Measurements from ENCODE around the gene WDR75. TPM values are rescaled to one million over a fixed set of nuclear protein-coding genes. Genes with fewer than 3 reads are reported as not detected.

Gene WDR75
- total and polyA plus RNA-seq, 9 of the 15 experiments (the other 6 are each of a cell fraction or from before 2014, with no cell fraction given), result 50.9 to 111 (median 76.4) TPM

- Histone ChIP-seq H3K9me3 (replicated peaks; ENCODE audit: control insufficient read depth, insufficient read depth, low read depth, low read length) (no peaks in the 10 kb centered on the region), H4K20me1 (replicated peaks; ENCODE audit: control insufficient read depth, insufficient read depth, low read length) (no peaks in the 10 kb centered on the region), H2AFZ (ENCODE audit: low read depth, low read length) (no peak overlapping the region), H3K4me1 (replicated peaks in 1 of 2; ENCODE audit: control insufficient read depth in 2 of 2, insufficient read depth in 2 of 2, low read length in 2 of 2) (no peaks in the 10 kb centered on the region; a peak in 1 of 5 replicates), H3K27ac (ENCODE audit: extremely low read depth, low read depth, low read length) (no peak overlapping the region), H3K27me3 (ENCODE audit: control insufficient read depth in 2 of 2, insufficient read depth in 2 of 2, low read length in 2 of 2) (no peaks in the 10 kb centered on the region), H3K4me3 (no peak overlapping the region), H3K9ac (ENCODE audit: insufficient read depth in 1 of 2, low read depth in 2 of 2, low read length in 2 of 2) (no peak overlapping the region), H3K4me2 (ENCODE audit: insufficient read depth, low read length) (no peak overlapping the region), H3K9me1 (ENCODE audit: control insufficient read depth, insufficient read depth, low read length) (no peaks in the 10 kb centered on the region), H3K79me2 (ENCODE audit: control insufficient read depth, insufficient read depth, low read length) (no peaks in the 10 kb centered on the region), H3K36me3 (ENCODE audit: control insufficient read depth, insufficient read depth, low read length) (no peaks in the 10 kb centered on the region)
- no peak for DNase-seq (ENCODE audit: extremely low read depth in 1 of 4, low spot score in 3 of 4)
- in situ Hi-C loops (cut with MboI) (loop anchor here (10.0 to 25.0 kb wide), 2 partner anchors 150 to 577 kb away; partner anchors contain the start of gene MSTN), intact Hi-C loops (cut with micrococcal nuclease) (no loop called here)
- POLR2A ChIA-PET, result interaction anchor here (1.4 kb wide), 1 partner anchor 14 kb away, joined by 3 read pairs; no protein-coding TSS in a partner anchor
- TF ChIP-seq MGA (IDR thresholded peaks at IDR 0.05), result no peak
- TF ChIP-seq ETV6 (IDR thresholded peaks at IDR 0.05; ENCODE audit: borderline replicate concordance in 1 of 2, low read depth in 2 of 2, low read length in 1 of 2), result no peak
- no peak for TF ChIP-seq ETV6 (CRISPR knock-in tag; IDR thresholded peaks at IDR 0.05; ENCODE audit: borderline replicate concordance)
- TF ChIP-seq KAT8 (IDR thresholded peaks at IDR 0.05; ENCODE audit: low read depth), result no peak
- TF ChIP-seq COPS2 (conservative IDR thresholded peaks at IDR 0.05), result no peak
- no peak for TF ChIP-seq SNRNP70 (optimal IDR thresholded peaks at IDR 0.05; ENCODE audit: low read depth, low read length)
- TF ChIP-seq MAFF (IDR thresholded peaks at IDR 0.05; ENCODE audit: low read length), result no peak
- TF ChIP-seq RCOR1 (IDR thresholded peaks at IDR 0.05; ENCODE audit: borderline replicate concordance in 1 of 2, low read depth in 2 of 2, low read length in 2 of 2), result no peak
- TF ChIP-seq CHD1 (IDR thresholded peaks at IDR 0.05; ENCODE audit: low read length), result no peak
- BruUV-seq (replicated peaks), result no TSS peak
- CTCF ChIA-PET (ENCODE audit: low intra/inter-chr PET ratio), result no interaction called here
- ATAC-seq, result no peak
- 15% methylated on average over 2 of the region's 2 CpGs for WGBS (ENCODE audit: insufficient coverage, low coverage, missing lambda C conversion rate)
- no peak for FAIRE-seq
Measured at GRCh38 chr2:189485146-189485545, 43.9 kb downstream of the WDR75 start.
